HG02763 (cell line): ENCODE measurements around the gene SH3PXD2B.

Experiments used
- ATAC-seq: cut with Tn5 transposase; IDR thresholded peaks from one replicate; pipeline ENCODE4 v1.9.1; 2021; ENCODE audit warnings: mild to moderate bottlenecking, moderate library complexity; ENCODE audit not compliant: unreplicated experiment

The SH3PXD2B gene

GRCh38 chr5:172437445-172438318, 16.6 kb downstream of the SH3PXD2B start:
- ATAC-seq: no peak

DNA sequence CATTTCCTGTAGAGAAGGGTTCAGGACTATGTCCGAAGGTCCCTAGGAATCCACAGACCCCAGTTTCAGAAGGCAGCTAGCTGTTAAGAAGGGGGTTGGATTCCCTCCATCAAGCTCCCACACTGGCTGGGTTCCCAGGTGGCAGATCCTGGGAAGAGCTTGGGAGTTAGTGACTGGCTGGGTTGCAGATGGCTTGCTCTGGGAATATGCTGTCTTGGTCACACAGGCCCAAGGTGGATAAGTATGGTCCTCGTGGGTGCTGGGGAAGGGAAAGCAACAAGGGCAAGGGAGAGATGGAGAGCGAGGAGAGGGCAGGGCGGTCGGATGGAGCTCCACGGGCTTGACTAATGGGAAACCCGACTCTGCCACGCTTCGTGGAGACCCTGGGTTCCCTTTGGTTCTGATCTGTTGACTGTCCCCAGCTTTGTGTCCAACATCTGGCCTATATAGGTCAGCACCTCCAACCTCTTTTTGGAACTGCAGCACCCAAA, 17.4 kb downstream of the SH3PXD2B start:
- ATAC-seq: no peak

GRCh38 chr5:172436078-172436878, 18.0 kb downstream of the SH3PXD2B start:
- ATAC-seq: no peak

- ATAC-seq: no peak
Measured at GRCh38 chr5:172435362-172436077, 18.8 kb downstream of the SH3PXD2B start.

- ATAC-seq: no peak
Measured at GRCh38 chr5:172434251-172434650, 20.1 kb downstream of the SH3PXD2B start.

- no peak for ATAC-seq
Measured at GRCh38 chr5:172433513-172433912, 20.8 kb downstream of the SH3PXD2B start.

- no peak for ATAC-seq
Measured at GRCh38 chr5:172433071-172433470, 21.3 kb downstream of the SH3PXD2B start.

DNA sequence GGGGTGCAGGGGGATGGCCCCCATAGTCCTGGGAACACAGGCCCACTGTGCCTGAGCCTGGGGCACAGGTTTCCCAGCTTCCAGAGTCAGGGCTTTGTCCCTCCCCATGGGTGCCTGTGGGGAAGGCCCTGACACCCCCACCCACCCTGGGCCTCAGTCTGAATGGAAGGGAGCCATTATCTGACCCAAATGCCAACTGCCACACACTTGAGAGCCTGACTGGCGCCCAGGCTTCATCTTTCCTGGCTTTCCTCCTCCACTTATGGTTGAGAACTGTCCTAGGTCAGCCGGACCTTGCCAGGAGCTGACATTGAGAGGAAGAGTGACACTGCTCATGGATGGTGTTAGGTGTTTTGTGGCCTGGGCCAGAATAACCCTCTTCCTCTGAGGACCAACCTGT, 24.0 kb downstream of the SH3PXD2B start:
- ATAC-seq: no peak

DNA sequence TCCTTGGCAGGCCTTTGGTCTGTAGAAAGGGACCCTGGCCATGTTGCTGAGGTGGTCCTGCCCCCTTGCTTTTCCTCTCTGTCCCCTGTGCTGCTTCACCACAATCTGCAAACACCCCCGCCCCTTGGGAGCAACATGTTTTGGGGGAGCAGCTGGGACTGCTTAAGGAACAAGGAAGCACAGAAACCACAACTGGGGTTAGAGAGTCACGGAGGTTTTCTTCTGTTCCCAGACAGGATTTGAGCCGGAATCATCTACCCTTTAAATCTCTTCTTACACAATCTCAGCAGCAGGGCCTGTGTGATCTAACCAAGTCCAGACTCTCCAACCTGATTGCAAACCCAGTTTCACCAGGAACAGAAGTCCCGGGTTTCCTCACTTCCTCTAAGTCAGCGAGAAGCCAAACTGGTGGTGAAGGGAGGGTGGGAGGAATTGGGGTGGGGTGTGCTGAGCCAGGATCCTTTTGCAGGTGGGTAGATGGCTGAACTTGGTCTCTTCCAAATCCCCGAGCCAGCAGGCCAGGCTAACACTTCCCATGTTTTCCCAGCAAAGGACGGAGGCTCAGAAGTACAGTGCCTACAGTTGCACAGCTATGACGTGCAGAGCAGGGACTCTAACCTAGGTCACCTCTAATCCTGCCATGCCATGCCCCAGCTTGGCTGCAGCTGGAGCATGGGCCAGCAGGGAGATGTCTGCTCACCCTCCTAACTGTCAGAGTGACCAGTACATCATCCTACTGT, 25.0 kb downstream of the SH3PXD2B start:
- no peak for ATAC-seq

DNA sequence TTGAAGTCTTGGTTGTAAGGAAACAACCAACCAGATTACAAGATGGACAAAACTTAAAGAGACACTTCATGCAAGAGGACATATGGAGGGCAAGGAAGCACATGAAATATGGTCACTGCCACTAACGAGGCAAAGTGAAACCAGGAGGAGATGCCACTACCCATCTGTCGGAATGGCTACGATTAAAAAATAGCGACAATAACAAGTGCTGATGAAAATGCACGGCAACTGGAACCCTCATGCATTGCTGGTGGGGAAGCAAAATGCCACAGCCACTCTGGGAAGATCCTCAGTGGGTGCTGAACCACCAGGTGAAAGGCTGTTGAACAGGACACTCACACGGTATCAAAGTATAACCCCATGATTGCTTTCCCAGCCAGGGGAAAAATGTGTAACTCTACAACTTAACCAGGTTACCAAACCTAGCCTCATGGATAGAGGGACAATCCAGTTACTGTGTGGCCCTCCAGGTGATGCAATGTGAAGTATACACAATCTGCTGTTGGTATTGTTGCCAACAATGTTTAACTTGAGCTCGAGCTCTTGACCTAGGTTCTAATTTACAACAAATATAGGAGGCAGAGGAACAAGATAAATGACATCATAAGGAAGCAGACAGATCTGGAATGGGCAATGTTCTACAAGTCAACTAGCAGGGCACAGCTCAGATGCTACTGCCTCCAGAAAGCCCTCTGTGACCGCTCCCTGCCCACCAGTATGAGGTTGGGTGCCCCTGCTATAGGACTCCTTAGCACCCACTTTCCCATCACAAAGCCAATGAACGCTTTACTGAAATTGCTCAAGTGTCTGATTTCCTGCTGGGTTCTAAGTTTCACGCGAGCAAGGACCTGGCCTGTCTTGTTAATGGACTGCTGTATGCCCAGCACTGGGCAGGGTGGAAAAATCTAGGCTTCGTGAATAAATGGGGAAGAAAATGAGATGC, 25.8 kb downstream of the SH3PXD2B start:
- ATAC-seq: no peak

- ATAC-seq: no peak
Measured at GRCh38 chr5:172427202-172427601, 27.1 kb downstream of the SH3PXD2B start.

- ATAC-seq: no peak
Measured at GRCh38 chr5:172426086-172426485, 28.2 kb downstream of the SH3PXD2B start.

DNA sequence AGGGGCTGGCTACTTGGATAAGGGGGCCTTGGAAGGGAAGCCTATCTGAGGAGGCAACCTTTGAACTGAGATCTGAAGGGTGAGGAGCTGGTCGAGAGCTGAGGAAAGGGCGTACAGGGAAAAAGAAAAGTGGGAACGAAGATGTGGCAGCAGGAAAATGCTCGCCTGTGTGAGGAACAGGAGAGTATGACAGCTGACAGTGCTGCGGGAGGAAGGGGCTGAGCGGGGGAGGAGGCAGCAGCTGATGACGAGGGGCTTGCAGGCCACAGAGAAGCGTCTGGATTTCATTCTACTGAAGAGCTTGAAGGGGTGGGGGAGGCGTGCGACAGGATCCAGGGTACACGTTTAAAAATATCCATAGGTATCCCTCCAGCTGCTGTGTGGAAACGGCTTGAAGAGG, 28.9 kb downstream of the SH3PXD2B start:
- ATAC-seq: no peak

DNA sequence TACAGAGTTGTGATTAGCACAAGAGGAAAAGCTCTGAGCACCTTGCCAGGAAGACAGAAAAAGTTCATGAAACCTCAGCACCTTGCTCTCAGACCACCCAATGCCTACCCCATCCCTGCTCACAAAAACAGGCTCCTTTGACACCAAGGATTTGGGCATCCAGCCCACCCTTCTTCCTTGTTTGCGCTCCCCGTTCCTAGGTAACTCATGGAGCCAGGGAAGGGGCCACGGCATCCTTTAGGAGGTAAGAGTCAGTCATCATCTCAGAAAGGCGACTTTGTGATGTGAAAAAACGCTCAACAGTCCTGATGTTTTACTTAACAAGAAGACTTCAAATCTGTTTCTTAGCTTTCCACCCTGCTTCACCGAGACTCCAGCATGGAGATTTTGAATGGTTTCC, 29.5 kb downstream of the SH3PXD2B start:
- no peak for ATAC-seq

DNA sequence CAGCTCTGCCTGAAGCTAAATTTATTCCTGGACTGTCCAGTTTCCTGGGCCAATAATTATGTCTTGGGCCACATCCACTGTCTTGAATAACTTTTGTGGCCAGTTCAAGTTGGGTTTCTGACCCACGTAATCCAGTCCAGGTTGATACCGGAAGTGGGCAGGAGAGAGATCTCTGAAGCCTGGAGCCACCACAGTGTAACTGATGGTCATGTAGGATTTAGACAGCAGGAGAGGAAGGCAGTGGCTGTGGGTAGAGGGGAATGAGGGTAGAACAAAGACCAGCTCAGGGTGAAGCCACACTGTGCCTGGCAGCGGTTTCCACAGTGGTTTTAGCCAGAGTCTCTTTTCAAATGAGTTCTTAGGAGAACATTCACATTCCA, 30.2 kb downstream of the SH3PXD2B start:
- no peak for ATAC-seq

- ATAC-seq: no peak
Measured at GRCh38 chr5:172423379-172424110, 30.8 kb downstream of the SH3PXD2B start.

DNA sequence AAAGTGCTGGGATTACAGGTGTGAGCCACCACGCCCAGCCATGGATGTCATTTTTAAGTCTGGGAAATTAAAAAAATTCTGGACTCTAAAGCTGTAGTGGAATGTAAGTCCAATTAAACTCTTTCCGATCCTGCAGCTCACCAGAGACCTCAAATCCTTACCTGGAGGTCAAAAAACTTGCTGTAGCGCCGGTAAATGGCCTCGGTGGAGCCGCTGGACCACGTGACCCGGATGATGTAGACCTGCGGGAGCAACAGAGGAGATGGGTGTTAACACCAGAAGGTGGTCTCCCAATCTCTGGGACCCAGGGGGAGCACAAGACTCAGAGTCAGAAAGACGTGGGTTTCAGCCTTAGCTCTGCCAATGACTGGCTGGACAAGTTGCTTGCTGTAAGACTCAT, 32.1 kb downstream of the SH3PXD2B start:
- no peak for ATAC-seq

GRCh38 chr5:172421020-172421419, 33.3 kb downstream of the SH3PXD2B start:
- no peak for ATAC-seq
